Skeletal muscle cell (primary cell): ENCODE results near the gene ATF7.
"Not testable (repeated sequence)": the region's sequence is repeated elsewhere in the genome, so short reads cannot be mapped to it uniquely, and the experiment has no call there.

ENCODE experiments used
- DNase-seq: peaks from one replicate; pipeline ENCODE4 v3.0.0-alpha.2; 2010; ENCODE audit warnings: low read depth
- H3K4me3 ChIP-seq: 2 replicates; pipeline ENCODE4 v1.5.1; 2011; ENCODE audit warnings: low read depth, mild to moderate bottlenecking, control low read depth, low read length, moderate library complexity

ATF7 gene

DNA sequence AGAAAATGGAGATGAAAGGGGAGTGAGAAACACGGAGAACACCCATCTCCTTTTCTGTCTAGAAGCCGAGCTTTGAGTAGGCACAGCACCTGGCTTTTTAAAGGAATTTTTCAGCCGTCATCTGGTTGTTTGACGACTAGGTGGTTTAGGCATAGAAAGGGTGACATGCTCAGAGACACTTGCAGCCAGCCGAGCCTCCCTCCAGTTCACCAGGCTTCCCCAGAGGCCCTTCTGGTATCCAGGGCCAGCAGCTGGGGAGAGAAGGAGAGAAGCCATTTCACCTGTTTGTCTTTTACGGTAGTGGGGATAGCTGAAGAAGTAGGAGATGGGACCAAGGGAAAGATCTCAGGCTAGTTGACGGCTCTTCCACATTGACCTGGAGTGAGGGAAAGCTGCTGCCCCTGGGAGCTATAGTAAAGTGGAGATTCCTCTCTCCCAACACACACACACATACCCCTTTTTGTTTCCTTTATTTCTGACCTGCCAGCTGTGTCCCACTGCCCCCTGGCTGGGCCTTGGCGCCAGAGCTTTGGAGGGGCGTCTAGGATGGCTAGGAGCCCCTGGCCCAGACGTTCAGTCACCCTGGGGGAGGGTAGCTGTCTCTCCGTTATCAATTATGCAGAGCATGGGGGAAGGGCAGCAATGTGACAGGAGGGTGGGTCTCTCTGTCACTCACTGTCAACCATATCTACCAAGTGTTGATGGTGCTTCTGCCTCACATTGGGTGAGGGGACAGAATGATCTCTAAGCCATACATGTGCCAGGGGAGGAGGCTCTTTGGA, 132.4 kb downstream of the ATF7 start:
- no peak for DNase-seq
- peak overlapping the region; percentile 54 for H3K4me3 ChIP-seq

- peak overlapping the region; percentile 54 for H3K4me3 ChIP-seq
- peak; percentile 58 for DNase-seq
Measured at GRCh38 chr12:53492830-53493609, 133.2 kb downstream of the ATF7 start.

DNA sequence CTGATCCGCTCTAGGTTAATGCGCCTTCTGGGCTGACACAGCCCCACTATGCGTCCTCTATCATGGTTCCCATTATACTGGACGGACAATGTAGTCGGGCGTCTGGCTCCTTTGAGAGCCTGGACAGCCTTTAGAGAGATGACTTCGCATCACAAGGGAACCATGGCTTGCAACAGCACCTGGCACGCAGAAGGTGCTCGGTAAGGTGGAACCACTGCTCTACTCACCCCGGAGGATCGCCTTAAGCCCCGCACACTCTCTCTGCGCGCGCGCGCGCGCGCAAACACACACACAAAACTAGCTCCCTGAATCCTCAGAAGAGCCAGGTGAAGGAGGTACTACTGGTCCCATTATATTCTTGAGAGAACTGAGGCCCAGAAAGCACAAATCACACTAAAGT, 134.0 kb downstream of the ATF7 start:
- no peak for DNase-seq
- H3K4me3 ChIP-seq = peak overlapping the region; percentile 54

DNA sequence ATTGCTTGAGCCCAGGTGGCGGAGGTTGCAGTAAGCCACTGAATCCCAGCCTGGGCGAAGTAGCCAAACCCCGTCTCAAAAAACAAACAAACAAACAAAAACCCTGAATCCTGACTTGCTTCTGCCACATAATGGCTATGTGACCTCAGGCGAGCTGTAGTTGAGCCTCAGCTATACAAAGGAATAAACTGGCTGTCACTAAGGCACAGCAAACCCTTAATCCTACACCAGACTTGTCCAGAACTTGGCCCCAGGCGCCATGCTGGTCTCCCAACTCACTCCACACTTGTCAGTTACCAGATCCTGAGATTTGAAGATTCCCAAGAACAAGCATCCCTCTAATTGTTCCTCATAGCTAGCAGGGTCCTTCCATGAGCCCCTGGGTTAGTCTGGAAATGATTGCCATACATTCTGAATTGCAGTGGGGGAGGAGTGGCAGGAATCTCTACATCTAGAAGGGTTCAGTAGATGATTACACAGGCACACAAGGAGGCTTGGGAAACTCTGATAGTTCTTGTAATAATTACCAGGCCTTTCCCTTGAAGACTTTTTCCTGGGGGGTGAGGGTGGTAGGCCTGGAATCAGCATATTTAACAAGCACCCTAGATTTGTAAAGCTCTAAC, 136.8 kb downstream of the ATF7 start:
- DNase-seq = no peak
- H3K4me3 ChIP-seq = no peak overlapping the region

DNA sequence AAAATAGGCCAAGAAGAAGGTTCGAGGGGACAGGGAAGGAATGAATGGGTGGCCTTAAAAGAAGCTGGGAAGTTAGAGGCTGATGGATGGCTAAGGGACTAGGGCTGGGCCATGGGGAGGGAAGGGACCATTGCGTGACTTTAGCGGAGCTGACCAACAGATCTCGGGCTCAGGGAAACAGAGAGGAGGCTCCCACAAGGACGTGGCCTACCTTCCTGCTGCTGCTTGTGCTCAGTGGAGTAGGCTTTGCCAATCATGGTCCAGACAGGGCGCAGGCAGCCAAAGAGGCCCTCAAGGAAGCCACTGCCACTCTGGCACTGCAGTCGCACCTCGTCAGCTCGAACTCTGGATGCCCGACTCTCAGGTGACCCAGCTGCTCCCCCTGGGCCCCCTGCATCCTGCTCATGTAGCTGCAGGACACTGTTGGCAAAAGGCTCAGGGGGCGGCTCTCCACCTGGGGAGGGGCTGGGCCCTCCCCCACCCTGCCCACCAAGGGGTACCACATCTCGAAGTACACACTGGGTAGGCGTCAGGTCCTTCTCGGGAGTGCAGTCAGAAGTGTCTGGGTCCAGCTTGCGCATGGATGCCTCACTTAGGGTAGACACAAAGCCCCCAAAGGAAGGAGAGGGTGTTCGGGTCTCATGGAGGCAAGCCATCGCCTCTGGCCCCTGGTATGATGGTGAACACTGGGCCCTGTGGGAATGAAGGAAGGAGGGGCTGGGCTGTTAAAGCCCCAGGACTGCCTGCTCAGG, 139.3 kb downstream of the ATF7 start:
- H3K4me3 ChIP-seq = no peak overlapping the region
- DNase-seq = no peak

DNA sequence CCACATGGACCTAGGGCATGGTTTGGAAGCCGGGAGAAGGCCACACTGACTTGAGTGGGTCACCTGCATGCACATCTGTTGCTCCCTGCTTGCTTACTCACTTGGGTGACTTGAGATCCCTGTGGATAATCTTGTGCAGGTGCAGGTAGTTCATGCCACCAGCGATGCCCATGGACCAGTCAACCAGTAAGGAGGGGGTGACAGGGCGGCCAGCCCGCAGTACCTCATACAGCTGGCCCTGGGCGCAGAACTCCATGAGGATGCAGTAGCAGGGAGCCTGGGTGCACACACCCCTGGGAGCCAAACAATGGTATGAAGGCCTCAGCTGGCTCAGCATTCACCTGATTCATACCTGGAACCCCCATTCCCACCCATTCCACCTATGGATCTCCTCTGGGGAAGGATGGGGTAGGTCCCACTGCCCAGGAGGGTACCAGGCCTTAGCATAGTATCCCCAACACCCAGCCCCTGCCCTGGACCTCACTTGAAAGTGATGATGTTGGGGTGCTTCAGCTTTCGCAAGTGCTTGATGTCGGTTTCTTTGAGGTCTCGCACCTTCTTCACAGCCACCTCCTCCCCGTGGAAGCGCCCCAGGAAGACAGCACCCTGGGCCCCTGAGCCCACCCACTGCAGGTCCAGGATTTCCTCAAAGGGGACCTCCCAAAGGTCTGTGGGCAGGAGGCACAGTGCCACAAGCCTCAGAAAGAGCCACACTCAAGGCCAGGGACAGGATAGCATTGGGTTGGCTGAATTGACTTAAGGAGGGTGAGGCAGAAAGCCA, 140.0 kb downstream of the ATF7 start:
- no peak for DNase-seq
- no peak overlapping the region for H3K4me3 ChIP-seq

DNA sequence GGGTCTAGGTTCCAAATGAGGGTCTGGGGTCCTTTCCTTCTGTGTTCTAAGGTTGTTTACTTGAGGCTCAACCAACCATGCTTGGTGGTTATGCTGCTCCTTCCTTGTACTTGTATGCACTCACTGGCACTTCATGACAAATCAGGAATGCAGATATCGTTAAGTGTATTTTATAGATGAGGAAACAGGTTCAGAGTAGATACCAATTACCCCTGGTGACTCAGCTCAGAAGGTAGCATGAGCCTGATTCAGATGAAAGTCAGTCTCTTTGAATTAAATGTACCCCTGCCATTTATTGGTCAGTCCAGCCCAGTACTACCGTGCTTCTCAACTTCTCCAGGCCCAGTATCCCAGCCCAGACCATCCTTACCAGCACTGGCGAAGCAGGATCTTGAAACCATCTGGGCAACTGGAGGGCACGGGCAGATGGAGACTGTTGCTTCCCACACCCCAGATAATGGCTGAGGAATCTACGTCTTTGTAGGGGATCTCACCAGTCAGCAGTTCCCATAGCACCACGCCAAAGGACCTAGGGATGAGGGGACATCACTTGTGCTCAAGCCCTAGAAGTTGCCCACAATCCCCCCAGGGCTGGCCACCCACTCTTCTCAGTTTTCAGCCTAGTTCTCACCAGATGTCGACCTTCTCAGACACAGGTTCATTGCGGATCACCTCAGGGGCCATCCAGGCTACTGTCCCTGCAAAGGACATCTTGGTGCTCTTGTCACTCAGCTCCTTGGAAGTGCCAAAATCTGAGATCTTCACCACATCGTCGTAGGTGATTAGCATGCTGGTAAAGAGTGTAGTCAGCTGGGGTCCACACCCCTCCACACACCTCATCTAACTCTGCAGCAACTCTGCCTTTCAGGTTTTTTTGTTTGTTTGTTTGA, 141.3 kb downstream of the ATF7 start:
- H3K4me3 ChIP-seq = no peak overlapping the region
- DNase-seq = no peak

GRCh38 chr12:53483979-53484377, 142.2 kb downstream of the ATF7 start:
- no peak for DNase-seq
- no peak overlapping the region for H3K4me3 ChIP-seq

DNA sequence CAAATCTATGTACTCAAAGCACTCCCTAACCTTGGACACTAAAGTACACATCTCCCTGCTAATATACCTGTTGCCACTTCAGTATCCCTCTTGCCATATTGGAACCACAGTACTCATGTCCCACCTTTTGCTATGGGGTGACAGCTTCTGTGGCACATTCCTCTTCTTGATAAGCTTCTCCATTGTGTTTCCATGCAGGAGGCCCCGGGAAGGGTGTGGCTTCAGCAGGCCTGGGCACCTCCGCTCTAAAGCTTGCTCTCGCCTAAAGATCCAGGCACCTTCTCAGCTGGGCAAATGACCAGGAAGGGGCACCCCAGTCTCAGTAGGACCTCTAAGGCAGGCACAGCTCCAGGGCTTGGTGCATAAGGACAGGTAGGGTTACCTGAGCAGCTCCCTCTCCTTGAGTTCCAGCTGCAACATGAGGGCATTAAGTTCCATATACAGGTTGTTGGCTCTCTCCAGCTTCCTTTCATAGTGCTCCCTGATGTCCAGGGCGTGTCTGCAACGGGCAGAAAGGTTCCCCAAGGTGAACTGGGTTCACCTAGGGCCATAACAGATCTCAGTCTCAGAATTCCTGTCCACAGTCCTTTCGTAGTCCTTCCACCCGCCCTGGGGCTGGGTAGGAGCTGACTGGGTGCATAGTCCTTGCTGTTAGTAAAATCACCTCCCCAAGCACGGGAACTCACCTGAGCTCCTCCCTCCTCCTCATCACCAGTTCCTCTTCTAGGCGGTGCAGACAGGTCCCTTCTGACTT, 142.8 kb downstream of the ATF7 start:
- H3K4me3 ChIP-seq = no peak overlapping the region

GRCh38 chr12:53482626-53483168, 143.5 kb downstream of the ATF7 start:
- DNase-seq = no peak

More for the DNA sequence above, 142.8 kb downstream of the ATF7 start:
- no peak for DNase-seq

GRCh38 chr12:53481939-53482586, 144.1 kb downstream of the ATF7 start:
- no peak overlapping the region for H3K4me3 ChIP-seq
- DNase-seq = no peak

More at GRCh38 chr12:53482626-53483168, 143.5 kb downstream of the ATF7 start:
- H3K4me3 ChIP-seq = no peak overlapping the region

- DNase-seq, H3K4me3 ChIP-seq: not testable (repeated sequence)
Measured at GRCh38 chr12:53481458-53481857, 144.7 kb downstream of the ATF7 start.

DNA sequence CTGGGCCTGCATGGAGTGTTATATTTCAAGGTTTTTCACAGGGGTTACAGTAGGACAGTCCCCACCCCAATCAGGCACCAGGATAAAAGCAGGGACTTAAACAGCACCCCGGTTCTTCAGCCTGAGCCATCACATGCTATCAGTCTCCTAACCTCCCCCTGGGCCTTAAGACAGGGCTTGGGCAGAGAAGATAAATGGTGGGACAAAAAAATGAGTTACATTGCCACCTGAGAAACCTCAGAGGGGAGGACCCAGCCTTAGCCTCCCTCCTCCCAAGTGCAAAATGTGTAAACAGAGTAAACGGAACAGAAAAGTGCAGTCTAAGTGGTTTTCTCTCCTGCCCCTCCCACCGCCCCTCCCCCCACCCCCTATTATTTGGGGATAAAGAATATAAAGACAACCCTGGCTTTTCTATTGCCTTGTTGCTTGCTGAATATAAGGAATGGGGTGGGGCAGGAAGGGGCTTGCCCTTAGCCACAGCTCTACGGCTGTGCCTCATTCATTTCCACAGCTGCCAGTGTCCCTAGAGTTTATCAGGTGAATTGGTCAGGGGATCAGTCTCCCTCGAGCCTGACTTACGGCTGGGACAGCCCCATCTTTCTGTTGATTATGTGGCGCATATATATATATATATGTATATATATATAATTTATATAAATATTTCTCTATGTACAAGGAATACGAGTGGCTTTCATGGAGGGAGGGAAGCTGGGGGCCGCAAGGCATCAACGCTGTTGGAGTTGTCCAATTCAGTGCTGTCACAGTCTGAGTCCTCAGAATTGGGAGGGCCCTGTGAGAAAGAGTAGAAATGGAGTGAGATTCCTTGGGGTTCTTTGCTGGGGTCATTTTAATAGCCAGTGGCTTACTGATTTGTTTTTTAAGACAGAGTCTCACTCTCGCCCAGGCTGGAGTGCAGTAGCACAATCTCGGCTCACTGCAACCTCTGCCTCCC, 145.4 kb downstream of the ATF7 start:
- DNase-seq = no peak
- H3K4me3 ChIP-seq = no peak overlapping the region

DNA sequence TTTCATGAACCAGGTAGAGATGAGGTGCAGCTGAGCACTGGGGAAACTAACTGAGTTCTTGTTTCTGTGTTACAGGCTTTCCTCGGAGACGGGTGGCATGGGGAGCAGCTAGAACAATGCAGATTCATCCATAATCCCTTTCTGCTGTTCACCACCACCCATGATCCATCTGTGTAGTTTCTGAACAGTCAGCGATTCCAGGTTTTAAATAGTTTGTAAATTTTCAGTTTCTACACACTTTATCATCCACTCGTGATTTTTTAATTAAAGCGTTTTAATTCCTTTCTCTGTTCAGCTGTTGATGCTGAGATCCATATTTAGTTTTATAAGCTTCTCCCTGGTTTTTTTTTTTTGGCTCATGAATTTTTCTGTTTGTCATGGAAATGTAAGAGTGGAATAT, 146.9 kb downstream of the ATF7 start:
- no peak for DNase-seq
- H3K4me3 ChIP-seq = no peak overlapping the region

GRCh38 chr12:53478865-53479264, 147.3 kb downstream of the ATF7 start:
- no peak overlapping the region for H3K4me3 ChIP-seq
- no peak for DNase-seq
